Inflammatory macrophage (primary cell): ENCODE results near the gene CDIP1.
"Not testable (repeated sequence)": the region's sequence is repeated elsewhere in the genome, so short reads cannot be mapped to it uniquely, and the experiment has no call there.

Experiments used
- DNase-seq, 2 donors: peaks; one replicate each; pipeline ENCODE4 v3.0.0-alpha.2; 2020 to 2022
- total RNA-seq, 18 experiments: gene quantifications; one replicate each; lab custom pipeline; 2026; ENCODE audit warnings: mixed read lengths in 6 of 18, inconsistent platforms in 2 of 18; lab: John Stamatoyannopoulos, UW

Gene CDIP1
- total RNA-seq = 15.1 to 43.8 (median 26.6) reads per million in 18 experiments

GRCh38 chr16:4538350-4539235, at the start of gene CDIP1:
Gene CDIP1, minus strand, starts transcription at chr16:4538773. Its CDS starts 24,643 bp downstream, at chr16:4514130.
- peak; percentile 99 for DNase-seq

- DNase-seq = no peak
Measured at GRCh38 chr16:4586291-4586690, 47.7 kb upstream of the CDIP1 start.

GRCh38 chr16:4583906-4584305, 45.3 kb upstream of the CDIP1 start:
- peak; percentile 74 for DNase-seq

- DNase-seq = no peak
Measured at GRCh38 chr16:4580250-4580649, 41.7 kb upstream of the CDIP1 start.

GRCh38 chr16:4578961-4579530, 40.5 kb upstream of the CDIP1 start:
- DNase-seq = no peak

- DNase-seq = no peak
Measured at GRCh38 chr16:4576008-4576407, 37.4 kb upstream of the CDIP1 start.

- DNase-seq = no peak
Measured at GRCh38 chr16:4574919-4575705, 36.5 kb upstream of the CDIP1 start.

- DNase-seq = not testable (repeated sequence)
Measured at GRCh38 chr16:4573926-4574325, 35.4 kb upstream of the CDIP1 start.

GRCh38 chr16:4572715-4573114, 34.1 kb upstream of the CDIP1 start:
- DNase-seq = peak; percentile 32 to 57

GRCh38 chr16:4570688-4571321, 32.2 kb upstream of the CDIP1 start:
- DNase-seq = peak in 1 of 2 donors; percentile 4

- DNase-seq = no peak
Measured at GRCh38 chr16:4570086-4570485, 31.5 kb upstream of the CDIP1 start.

- DNase-seq = no peak
Measured at GRCh38 chr16:4566144-4566543, 27.6 kb upstream of the CDIP1 start.

- DNase-seq = no peak
Measured at GRCh38 chr16:4564661-4565267, 26.2 kb upstream of the CDIP1 start.

- no peak for DNase-seq
Measured at GRCh38 chr16:4561596-4561995, 23.0 kb upstream of the CDIP1 start.

GRCh38 chr16:4557973-4558372, 19.4 kb upstream of the CDIP1 start:
- no peak for DNase-seq

GRCh38 chr16:4556580-4556979, 18.0 kb upstream of the CDIP1 start:
- DNase-seq = no peak

GRCh38 chr16:4556112-4556511, 17.5 kb upstream of the CDIP1 start, which contains the start of gene C16orf96:
Gene C16orf96, plus strand, starts transcription at chr16:4556340. Its CDS starts 150 bp downstream, at chr16:4556490.
- no peak for DNase-seq

GRCh38 chr16:4552541-4552940, 14.0 kb upstream of the CDIP1 start:
- no peak for DNase-seq

- DNase-seq = no peak
Measured at GRCh38 chr16:4550591-4550990, 12.0 kb upstream of the CDIP1 start.

GRCh38 chr16:4548124-4548523, 9.6 kb upstream of the CDIP1 start:
- DNase-seq = no peak

GRCh38 chr16:4544473-4544872, 5.9 kb upstream of the CDIP1 start:
- DNase-seq = no peak

- no peak for DNase-seq
Measured at GRCh38 chr16:4539716-4540284, 1.2 kb upstream of the CDIP1 start.
